ENCODE data around the gene RPL39L.

DNA sequence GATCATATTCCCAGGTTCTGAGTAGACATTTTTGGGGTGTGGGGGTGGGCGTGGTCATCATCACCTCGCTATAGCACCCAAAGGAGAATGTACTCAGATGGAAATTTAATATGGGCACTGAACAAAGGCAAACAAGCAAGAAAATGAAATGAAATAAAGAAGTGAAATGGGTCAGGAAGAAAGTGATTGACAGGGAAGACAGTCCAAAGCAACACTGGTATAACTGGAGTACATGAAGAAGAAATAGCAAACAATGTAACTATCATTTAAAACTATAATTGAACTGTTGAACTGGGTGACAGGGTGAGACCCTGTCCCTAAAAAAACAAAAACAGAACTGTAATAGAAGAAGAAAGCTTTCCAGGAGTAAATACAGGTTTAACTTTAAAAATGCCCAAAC, 24.8 kb downstream of the RPL39L start:
- TF ChIP-seq POLR2A (IDR thresholded peaks at IDR 0.05) = no peak
- TF ChIP-seq, protein P1, sequence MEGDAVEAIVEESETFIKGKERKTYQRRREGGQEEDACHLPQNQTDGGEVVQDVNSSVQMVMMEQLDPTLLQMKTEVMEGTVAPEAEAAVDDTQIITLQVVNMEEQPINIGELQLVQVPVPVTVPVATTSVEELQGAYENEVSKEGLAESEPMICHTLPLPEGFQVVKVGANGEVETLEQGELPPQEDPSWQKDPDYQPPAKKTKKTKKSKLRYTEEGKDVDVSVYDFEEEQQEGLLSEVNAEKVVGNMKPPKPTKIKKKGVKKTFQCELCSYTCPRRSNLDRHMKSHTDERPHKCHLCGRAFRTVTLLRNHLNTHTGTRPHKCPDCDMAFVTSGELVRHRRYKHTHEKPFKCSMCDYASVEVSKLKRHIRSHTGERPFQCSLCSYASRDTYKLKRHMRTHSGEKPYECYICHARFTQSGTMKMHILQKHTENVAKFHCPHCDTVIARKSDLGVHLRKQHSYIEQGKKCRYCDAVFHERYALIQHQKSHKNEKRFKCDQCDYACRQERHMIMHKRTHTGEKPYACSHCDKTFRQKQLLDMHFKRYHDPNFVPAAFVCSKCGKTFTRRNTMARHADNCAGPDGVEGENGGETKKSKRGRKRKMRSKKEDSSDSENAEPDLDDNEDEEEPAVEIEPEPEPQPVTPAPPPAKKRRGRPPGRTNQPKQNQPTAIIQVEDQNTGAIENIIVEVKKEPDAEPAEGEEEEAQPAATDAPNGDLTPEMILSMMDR (IDR thresholded peaks at IDR 0.05) = no peak

Measured in Peyer's patch (tissue), 4 donors.